HEK293 (cell line): ENCODE measurements around the gene APBA1.
A peak's percentile ranks its signal among the peaks of the same experiment; 100 is the strongest.

ENCODE experiments used
- PRDM1 ChIP-seq: fragments of 450-650 bp; formaldehyde crosslinking; IDR thresholded peaks from 2 replicates; pipeline ENCODE4; 2016; ENCODE audit warnings: missing biosample characterization, missing genetic modification characterization
- SP2 ChIP-seq: fragments of 450-650 bp; formaldehyde crosslinking; IDR thresholded peaks from 2 replicates; pipeline ENCODE4 v1.5.1; 2016; ENCODE audit warnings: missing biosample characterization, missing genetic modification characterization
- WT1 ChIP-seq: fragments of 450-650 bp; formaldehyde crosslinking; IDR thresholded peaks from 2 replicates; pipeline ENCODE4 v1.5.1; 2016; ENCODE audit warnings: missing biosample characterization, missing genetic modification characterization
- ZBTB21 ChIP-seq: fragments of 450-650 bp; formaldehyde crosslinking; IDR thresholded peaks from 2 replicates; pipeline ENCODE4 v1.5.1; 2017; ENCODE audit warnings: missing biosample characterization, missing genetic modification characterization
- ZFP37 ChIP-seq: fragments of 450-650 bp; formaldehyde crosslinking; IDR thresholded peaks from 2 replicates; pipeline ENCODE4 v1.5.1; 2016; ENCODE audit warnings: missing biosample characterization, missing genetic modification characterization
- ZNF132 ChIP-seq: fragments of 450-650 bp; formaldehyde crosslinking; IDR thresholded peaks from 2 replicates; pipeline ENCODE4 v1.5.1; 2017; ENCODE audit warnings: missing biosample characterization, missing genetic modification characterization, borderline replicate concordance
- ZNF146 ChIP-seq: fragments of 450-650 bp; formaldehyde crosslinking; IDR thresholded peaks from 2 replicates; pipeline ENCODE4 v1.5.1; 2016; ENCODE audit warnings: missing biosample characterization, missing genetic modification characterization
- ZNF174 ChIP-seq: fragments of 450-650 bp; formaldehyde crosslinking; IDR thresholded peaks from 2 replicates; pipeline ENCODE4 v1.5.0; 2017; ENCODE audit warnings: missing biosample characterization, mild to moderate bottlenecking, missing genetic modification characterization
- ZNF311 ChIP-seq: fragments of 450-650 bp; formaldehyde crosslinking; IDR thresholded peaks from 2 replicates; pipeline ENCODE4 v1.5.1; 2017; ENCODE audit warnings: missing biosample characterization, missing genetic modification characterization, borderline replicate concordance
- ZNF324 ChIP-seq: fragments of 450-650 bp; formaldehyde crosslinking; IDR thresholded peaks from 2 replicates; pipeline ENCODE4 v1.5.1; 2016; ENCODE audit warnings: missing biosample characterization, missing genetic modification characterization
- ZNF394 ChIP-seq: fragments of 450-650 bp; formaldehyde crosslinking; IDR thresholded peaks from 2 replicates; pipeline ENCODE4 v1.5.1; 2016; ENCODE audit warnings: missing biosample characterization, missing genetic modification characterization, mild to moderate bottlenecking, moderate library complexity, borderline replicate concordance
- ZNF416 ChIP-seq: fragments of 450-650 bp; formaldehyde crosslinking; IDR thresholded peaks from 2 replicates; pipeline ENCODE4 v1.5.1; 2016; ENCODE audit warnings: missing biosample characterization, missing genetic modification characterization
- ZNF548 ChIP-seq: fragments of 450-650 bp; formaldehyde crosslinking; IDR thresholded peaks from 2 replicates; pipeline ENCODE4 v1.5.1; 2016; ENCODE audit warnings: missing biosample characterization, missing genetic modification characterization
- ZNF549 ChIP-seq: fragments of 450-650 bp; IDR thresholded peaks from 2 replicates; pipeline ENCODE4 v1.5.1; 2018; ENCODE audit warnings: missing biosample characterization, missing genetic modification characterization, mild to moderate bottlenecking, inconsistent platforms, moderate library complexity
- ZNF596 ChIP-seq: fragments of 450-650 bp; IDR thresholded peaks from 2 replicates; pipeline ENCODE4 v1.5.0; 2018; ENCODE audit warnings: missing biosample characterization, mild to moderate bottlenecking, missing genetic modification characterization, moderate library complexity
- ZNF629 ChIP-seq: fragments of 450-650 bp; formaldehyde crosslinking; IDR thresholded peaks from 2 replicates; pipeline ENCODE4 v1.5.1; 2017; ENCODE audit warnings: missing biosample characterization, missing genetic modification characterization
- ZNF664 ChIP-seq: fragments of 450-650 bp; formaldehyde crosslinking; IDR thresholded peaks from 2 replicates; pipeline ENCODE4 v1.5.1; 2016; ENCODE audit warnings: missing biosample characterization, missing genetic modification characterization
- ZNF791 ChIP-seq: fragments of 450-650 bp; formaldehyde crosslinking; IDR thresholded peaks from 2 replicates; pipeline ENCODE4 v1.5.1; 2016; ENCODE audit warnings: missing biosample characterization, missing genetic modification characterization
- ZNF830 ChIP-seq: fragments of 450-650 bp; IDR thresholded peaks from 2 replicates; pipeline ENCODE4 v1.5.0; 2018; ENCODE audit warnings: missing biosample characterization, missing genetic modification characterization, low read depth, mild to moderate bottlenecking, moderate library complexity
- TF ChIP-seq, protein P1 (sequence below): fragments of 450-650 bp; formaldehyde crosslinking; conservative IDR thresholded peaks from 2 replicates; pipeline ENCODE4 v1.5.1; 2016; ENCODE audit warnings: low read depth, missing biosample characterization, missing genetic modification characterization
- TF ChIP-seq, protein P2 (sequence below): fragments of 450-650 bp; formaldehyde crosslinking; IDR thresholded peaks from 2 replicates; pipeline ENCODE4 v1.5.1; 2017; ENCODE audit warnings: missing biosample characterization, missing genetic modification characterization
- TF ChIP-seq, protein P3 (sequence below): fragments of 450-650 bp; IDR thresholded peaks from 2 replicates; pipeline ENCODE4 v1.5.1; 2018; ENCODE audit warnings: missing biosample characterization, missing genetic modification characterization
- TF ChIP-seq, protein P4 (sequence below): IDR thresholded peaks from 2 replicates; pipeline ENCODE4 v1.6.1; 2011; ENCODE audit warnings: mild to moderate bottlenecking, low read depth, low read length, borderline replicate concordance
- TF ChIP-seq, protein P5 (sequence below): fragments of 450-650 bp; formaldehyde crosslinking; IDR thresholded peaks from 2 replicates; pipeline ENCODE4 v1.5.1; 2016; ENCODE audit warnings: missing biosample characterization, missing genetic modification characterization
- TF ChIP-seq, protein P6 (sequence below): fragments of 450-650 bp; formaldehyde crosslinking; IDR thresholded peaks from 2 replicates; pipeline ENCODE4 v1.5.1; 2017; ENCODE audit warnings: missing biosample characterization, missing genetic modification characterization
- TF ChIP-seq, protein P7 (sequence below): fragments of 450-650 bp; formaldehyde crosslinking; IDR thresholded peaks from 2 replicates; pipeline ENCODE4 v1.5.1; 2017; ENCODE audit warnings: missing biosample characterization, missing genetic modification characterization

The APBA1 gene

DNA sequence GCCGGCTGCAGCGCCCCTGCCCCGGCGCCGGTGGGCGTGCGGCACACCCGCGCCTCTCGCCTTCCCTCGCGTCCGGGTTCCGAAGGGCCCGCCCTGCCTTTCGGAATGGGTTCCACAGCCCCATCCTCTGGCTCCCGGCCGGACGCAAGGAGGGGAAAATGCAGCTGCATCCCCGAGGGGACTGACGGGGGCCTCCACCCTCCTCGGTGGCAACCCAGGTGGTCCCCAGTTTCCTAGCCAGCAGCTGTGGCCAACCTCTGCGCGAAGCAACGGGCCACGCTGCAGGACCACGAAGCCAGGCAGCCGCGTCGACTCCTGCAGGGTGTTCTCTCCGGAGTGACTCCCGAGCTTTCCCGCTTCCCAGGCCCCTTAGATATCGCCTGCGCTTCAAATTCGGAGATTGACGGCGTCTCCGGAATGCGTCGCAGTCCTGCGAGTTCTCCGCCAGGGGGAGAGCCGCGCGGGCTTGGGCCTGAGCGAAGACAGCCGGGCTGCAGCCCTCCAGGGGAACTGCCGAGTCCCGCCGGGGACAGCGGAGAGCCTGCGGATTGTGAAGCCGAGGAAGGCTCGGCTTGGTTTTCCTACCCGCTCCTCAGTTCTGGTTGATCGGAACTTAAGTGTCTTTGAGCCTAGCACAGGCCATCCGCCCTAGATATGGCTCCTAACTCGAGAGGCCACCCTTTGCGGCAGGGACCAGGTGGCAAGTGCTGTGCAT, 582 bp upstream of the APBA1 start (continued):
- TF ChIP-seq, protein P1, sequence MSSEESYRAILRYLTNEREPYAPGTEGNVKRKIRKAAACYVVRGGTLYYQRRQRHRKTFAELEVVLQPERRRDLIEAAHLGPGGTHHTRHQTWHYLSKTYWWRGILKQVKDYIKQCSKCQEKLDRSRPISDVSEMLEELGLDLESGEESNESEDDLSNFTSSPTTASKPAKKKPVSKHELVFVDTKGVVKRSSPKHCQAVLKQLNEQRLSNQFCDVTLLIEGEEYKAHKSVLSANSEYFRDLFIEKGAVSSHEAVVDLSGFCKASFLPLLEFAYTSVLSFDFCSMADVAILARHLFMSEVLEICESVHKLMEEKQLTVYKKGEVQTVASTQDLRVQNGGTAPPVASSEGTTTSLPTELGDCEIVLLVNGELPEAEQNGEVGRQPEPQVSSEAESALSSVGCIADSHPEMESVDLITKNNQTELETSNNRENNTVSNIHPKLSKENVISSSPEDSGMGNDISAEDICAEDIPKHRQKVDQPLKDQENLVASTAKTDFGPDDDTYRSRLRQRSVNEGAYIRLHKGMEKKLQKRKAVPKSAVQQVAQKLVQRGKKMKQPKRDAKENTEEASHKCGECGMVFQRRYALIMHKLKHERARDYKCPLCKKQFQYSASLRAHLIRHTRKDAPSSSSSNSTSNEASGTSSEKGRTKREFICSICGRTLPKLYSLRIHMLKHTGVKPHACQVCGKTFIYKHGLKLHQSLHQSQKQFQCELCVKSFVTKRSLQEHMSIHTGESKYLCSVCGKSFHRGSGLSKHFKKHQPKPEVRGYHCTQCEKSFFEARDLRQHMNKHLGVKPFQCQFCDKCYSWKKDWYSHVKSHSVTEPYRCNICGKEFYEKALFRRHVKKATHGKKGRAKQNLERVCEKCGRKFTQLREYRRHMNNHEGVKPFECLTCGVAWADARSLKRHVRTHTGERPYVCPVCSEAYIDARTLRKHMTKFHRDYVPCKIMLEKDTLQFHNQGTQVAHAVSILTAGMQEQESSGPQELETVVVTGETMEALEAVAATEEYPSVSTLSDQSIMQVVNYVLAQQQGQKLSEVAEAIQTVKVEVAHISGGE = 0 out of 2 replicates have a peak, but pooled peaks have one; percentile 15
- TF ChIP-seq ZNF311 (tag by site-specific recombination) (no peak), ZNF830 (tag by site-specific recombination) (no peak), ZNF549 (tag by site-specific recombination) (no peak), PRDM1 (tag by site-specific recombination) (no peak), ZNF548 (no peak), ZNF791 (tag by site-specific recombination) (no peak), ZNF664 (tag by site-specific recombination) (no peak), ZBTB21 (no peak), ZNF146 (no peak), ZNF416 (tag by site-specific recombination) (no peak), ZNF394 (no peak), ZNF324 (tag by site-specific recombination) (no peak), SP2 (tag by site-specific recombination) (peak; percentile 28), ZNF596 (no peak), ZNF174 (no peak), ZFP37 (0 out of 2 replicates have a peak, but pooled peaks have one; percentile 55), ZNF132 (tag by site-specific recombination) (no peak), ZNF629 (tag by site-specific recombination) (peak; percentile 48; the same call in 1 of the 2 replicates), WT1 (tag by site-specific recombination) (no peak)
- TF ChIP-seq, protein P2, sequence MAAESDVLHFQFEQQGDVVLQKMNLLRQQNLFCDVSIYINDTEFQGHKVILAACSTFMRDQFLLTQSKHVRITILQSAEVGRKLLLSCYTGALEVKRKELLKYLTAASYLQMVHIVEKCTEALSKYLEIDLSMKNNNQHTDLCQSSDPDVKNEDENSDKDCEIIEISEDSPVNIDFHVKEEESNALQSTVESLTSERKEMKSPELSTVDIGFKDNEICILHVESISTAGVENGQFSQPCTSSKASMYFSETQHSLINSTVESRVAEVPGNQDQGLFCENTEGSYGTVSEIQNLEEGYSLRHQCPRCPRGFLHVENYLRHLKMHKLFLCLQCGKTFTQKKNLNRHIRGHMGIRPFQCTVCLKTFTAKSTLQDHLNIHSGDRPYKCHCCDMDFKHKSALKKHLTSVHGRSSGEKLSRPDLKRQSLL = no peak
- TF ChIP-seq, protein P3, sequence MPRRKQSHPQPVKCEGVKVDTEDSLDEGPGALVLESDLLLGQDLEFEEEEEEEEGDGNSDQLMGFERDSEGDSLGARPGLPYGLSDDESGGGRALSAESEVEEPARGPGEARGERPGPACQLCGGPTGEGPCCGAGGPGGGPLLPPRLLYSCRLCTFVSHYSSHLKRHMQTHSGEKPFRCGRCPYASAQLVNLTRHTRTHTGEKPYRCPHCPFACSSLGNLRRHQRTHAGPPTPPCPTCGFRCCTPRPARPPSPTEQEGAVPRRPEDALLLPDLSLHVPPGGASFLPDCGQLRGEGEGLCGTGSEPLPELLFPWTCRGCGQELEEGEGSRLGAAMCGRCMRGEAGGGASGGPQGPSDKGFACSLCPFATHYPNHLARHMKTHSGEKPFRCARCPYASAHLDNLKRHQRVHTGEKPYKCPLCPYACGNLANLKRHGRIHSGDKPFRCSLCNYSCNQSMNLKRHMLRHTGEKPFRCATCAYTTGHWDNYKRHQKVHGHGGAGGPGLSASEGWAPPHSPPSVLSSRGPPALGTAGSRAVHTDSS (tag by site-specific recombination) = no peak
- TF ChIP-seq, protein P4, sequence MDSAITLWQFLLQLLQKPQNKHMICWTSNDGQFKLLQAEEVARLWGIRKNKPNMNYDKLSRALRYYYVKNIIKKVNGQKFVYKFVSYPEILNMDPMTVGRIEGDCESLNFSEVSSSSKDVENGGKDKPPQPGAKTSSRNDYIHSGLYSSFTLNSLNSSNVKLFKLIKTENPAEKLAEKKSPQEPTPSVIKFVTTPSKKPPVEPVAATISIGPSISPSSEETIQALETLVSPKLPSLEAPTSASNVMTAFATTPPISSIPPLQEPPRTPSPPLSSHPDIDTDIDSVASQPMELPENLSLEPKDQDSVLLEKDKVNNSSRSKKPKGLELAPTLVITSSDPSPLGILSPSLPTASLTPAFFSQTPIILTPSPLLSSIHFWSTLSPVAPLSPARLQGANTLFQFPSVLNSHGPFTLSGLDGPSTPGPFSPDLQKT = no peak
- TF ChIP-seq, protein P5, sequence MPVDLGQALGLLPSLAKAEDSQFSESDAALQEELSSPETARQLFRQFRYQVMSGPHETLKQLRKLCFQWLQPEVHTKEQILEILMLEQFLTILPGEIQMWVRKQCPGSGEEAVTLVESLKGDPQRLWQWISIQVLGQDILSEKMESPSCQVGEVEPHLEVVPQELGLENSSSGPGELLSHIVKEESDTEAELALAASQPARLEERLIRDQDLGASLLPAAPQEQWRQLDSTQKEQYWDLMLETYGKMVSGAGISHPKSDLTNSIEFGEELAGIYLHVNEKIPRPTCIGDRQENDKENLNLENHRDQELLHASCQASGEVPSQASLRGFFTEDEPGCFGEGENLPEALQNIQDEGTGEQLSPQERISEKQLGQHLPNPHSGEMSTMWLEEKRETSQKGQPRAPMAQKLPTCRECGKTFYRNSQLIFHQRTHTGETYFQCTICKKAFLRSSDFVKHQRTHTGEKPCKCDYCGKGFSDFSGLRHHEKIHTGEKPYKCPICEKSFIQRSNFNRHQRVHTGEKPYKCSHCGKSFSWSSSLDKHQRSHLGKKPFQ (tag by site-specific recombination) = no peak
- TF ChIP-seq, protein P6, sequence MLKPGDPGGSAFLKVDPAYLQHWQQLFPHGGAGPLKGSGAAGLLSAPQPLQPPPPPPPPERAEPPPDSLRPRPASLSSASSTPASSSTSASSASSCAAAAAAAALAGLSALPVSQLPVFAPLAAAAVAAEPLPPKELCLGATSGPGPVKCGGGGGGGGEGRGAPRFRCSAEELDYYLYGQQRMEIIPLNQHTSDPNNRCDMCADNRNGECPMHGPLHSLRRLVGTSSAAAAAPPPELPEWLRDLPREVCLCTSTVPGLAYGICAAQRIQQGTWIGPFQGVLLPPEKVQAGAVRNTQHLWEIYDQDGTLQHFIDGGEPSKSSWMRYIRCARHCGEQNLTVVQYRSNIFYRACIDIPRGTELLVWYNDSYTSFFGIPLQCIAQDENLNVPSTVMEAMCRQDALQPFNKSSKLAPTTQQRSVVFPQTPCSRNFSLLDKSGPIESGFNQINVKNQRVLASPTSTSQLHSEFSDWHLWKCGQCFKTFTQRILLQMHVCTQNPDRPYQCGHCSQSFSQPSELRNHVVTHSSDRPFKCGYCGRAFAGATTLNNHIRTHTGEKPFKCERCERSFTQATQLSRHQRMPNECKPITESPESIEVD (tag by site-specific recombination) = no peak
- TF ChIP-seq, protein P7, sequence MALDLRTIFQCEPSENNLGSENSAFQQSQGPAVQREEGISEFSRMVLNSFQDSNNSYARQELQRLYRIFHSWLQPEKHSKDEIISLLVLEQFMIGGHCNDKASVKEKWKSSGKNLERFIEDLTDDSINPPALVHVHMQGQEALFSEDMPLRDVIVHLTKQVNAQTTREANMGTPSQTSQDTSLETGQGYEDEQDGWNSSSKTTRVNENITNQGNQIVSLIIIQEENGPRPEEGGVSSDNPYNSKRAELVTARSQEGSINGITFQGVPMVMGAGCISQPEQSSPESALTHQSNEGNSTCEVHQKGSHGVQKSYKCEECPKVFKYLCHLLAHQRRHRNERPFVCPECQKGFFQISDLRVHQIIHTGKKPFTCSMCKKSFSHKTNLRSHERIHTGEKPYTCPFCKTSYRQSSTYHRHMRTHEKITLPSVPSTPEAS (tag by site-specific recombination) = no peak
